ENCODE measurements around the gene ZNF722. TPM values are rescaled to one million over a fixed set of nuclear protein-coding genes. Genes with fewer than 3 reads are reported as not detected.
A peak's percentile ranks its signal among the peaks of the same experiment; 100 is the strongest.
"Not testable (repeated sequence)": the region's sequence is repeated elsewhere in the genome, so short reads cannot be mapped to it uniquely, and the experiment has no call there.

The ZNF722 gene
- total RNA-seq, result not detected
- long read RNA-seq, result 0 reads

DNA sequence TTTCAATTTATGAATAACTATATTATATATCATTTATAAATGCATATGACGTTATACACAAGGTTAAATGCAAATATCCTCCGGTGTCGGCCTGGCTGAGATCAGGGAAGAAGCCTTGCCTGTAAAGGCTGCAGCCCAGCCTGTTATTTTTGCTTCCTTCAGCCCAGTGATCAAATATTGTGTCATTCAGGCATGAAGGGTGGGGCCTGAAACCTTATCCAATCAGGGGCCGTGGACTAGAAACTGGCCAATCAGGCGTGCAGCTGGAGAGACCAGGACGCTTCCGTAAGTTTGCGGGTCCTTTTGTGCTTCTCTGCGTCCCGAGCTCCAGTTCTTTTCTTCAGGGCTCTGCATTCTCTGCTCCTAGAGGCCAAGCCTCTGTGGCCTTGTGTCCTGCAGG lies at the start of gene ZNF722:
ZNF722 (plus strand) TSS at position 301 of the 400 bp plus-strand sequence. CDS start 113 bp downstream, outside the sequence.
- ATAC-seq, result no peak
- intact Hi-C loops (cut with micrococcal nuclease), result no loop called here
- DNase-seq, result no peak

DNA sequence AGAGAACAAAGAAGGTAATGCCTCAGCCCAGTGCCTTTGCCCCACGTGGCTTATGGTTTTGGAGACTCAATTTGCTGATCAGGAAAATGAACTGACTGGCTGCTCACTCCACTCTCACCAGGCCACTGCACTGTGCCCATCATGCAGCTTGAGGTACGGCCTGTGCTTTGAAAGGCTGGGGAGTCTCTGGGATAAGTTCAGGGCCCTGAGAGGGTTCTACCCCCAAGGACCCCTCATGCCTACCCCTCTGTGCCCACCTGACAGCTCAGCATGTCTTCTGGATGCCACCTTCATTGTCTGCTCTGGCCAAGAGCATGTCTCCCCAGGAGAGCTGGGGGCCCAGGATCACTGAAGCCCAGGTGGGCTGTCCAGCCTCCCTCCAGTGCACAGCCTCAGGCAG lies 45.5 kb upstream of the ZNF722 start:
- ATAC-seq (no peak), DNase-seq (no peak)
- intact Hi-C loops (cut with micrococcal nuclease), result no loop called here

DNA sequence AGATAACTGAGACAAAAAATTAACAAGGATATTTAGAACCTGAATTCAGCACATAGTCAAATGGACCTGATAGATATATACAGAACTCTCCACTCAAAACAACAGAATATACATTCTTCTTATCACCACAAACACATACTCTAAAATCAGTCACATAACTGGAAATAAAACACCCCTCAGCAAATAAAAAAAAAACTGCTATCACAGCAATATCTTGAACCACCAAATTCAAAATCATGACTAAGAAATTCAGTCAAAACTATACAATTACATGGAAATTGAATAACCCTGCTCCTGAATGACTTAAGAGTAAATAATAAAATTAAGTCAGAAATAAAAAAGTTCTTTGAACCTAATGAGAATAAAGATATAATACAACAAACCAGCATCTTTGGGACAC lies 30.0 kb upstream of the ZNF722 start:
- intact Hi-C loops (cut with micrococcal nuclease), result no loop called here
- DNase-seq, result no peak
- no peak for ATAC-seq

DNA sequence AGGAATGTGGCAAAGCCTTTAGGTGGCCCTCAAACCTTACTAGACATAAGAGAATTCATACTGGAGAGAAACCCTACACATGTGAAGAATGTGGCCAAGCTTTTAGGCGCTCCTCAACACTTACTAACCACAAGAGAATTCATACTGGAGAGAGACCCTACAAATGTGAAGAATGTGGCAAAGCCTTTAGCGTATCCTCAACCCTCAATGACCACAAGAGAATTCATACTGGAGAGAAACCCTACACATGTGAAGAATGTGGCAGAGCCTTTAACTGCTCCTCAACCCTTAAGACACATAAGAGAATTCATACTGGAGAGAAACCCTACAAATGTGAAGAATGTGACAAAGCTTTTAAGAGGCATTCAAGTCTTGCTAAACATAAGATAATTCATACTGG lies 16.8 kb downstream of the ZNF722 start:
- intact Hi-C loops (cut with micrococcal nuclease); ATAC-seq: not testable (repeated sequence)

DNA sequence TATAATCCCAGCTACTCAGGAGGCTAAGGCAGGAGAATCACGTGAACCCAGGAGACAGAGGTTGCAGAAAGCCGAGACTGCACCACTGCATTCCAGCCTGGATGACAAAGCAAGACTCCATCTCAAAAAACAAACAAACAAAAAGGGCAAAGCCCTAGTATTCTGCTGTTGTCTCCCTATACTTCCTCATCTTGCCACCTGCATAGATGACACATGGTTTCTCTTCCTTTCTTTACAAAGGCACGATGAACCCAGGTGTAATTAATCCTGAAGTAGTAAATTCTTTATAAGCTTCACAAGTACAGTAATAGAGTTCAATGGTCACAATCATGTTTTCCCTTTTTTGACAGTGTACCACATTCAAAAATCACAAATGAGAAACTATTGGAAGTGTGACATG lies 36.7 kb downstream of the ZNF722 start:
- ATAC-seq (no peak), DNase-seq (no peak)
- intact Hi-C loops (cut with micrococcal nuclease), result no loop called here

More for the DNA sequence above, 16.8 kb downstream of the ZNF722 start:
- DNase-seq, result not testable (repeated sequence)

DNA sequence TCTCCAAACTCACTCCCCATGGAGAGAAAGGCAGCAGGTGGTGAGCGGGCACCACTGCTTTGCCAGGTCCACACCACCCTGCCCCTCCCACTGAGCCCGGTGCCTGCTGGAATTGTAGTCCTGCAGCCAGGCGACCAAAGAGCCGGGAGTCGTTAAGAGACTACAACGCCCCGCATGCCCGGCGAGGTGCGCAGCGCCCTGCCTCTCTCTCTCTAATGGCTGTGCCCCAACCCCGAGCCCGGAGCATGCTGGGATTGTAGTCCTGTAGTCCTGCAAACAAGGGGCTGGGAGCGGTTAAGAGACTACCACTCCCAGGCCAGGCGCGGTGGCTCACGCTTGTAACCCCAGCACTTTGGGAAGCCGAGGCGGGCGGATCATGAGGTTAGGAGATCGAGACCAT lies 38.4 kb downstream of the ZNF722 start:
- peak; percentile 53 for ATAC-seq
- DNase-seq, result no peak
- intact Hi-C loops (cut with micrococcal nuclease), result no loop called here

DNA sequence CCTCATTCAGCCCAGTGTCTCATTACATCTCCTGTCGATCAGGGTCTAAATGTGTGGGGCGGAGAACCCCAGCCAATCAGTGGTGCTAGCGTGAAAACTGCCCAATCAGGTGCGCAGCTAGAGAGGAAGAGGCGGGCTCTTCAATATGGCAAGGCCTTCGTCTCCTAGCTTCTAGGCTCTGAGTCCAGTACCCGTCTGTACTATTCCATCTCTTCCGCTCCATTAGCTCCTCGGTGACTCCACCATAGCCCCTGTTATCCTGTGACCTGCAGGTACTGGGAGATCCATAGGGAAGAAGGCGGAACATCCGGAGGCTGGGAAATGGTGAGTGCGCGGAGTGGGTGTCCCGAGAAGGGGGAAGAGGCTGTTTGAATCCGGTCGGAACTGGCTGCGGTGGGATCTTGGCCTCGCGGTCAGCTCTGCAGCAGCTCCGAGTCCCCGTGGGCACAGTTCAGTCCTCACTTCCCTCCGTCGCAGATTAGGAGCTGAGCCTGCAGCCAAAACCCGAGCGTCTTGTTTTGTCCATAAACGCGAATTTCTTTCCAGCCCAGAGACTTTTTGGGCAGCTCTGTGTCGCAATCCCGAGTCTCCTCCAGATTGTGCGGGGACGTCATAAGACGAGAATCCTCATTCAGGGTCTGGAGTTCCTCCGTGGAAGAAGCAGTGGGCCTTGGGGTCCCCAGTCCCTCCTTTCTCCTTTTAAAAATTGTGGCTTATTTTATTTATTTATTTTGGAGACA lies 46.8 kb downstream of the ZNF722 start, which contains the start of gene ZNF727:
ZNF727 (plus strand) TSS at position 134 of the 740 bp plus-strand sequence; CDS start at position 322, 188 bp downstream.
- ATAC-seq (peak; percentile 99), DNase-seq (peak; percentile 76)
- intact Hi-C loops (cut with micrococcal nuclease), result no loop called here

DNA sequence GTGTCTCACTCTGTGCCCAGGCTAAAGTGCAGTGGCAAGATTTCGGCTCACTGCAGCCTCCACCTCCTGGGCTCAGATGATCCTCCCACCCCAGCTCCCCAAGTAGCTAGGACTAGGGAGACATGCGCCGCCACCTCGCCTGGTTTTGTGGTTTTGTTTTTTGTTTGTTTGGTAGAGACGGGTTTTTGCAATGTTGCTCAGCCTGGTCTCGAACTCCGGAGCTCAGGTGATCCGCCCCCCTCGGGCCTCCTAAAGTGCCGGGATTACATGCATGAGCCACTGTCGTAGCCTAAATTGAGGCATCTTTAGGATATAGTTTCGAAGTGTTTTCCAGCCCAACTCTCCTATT lies 47.4 kb downstream of the ZNF722 start:
- peak; percentile 13 for ATAC-seq
- intact Hi-C loops (cut with micrococcal nuclease), result no loop called here
- no peak for DNase-seq

Other genes starting within 250 kb of the ZNF722 start
- 1.8 TPM for gene ZNF727, start 46.6 kb downstream of the ZNF722 start, total RNA-seq
- not detected for gene ZNF735, start 208.4 kb downstream of the ZNF722 start, total RNA-seq
- gene ZNF679, start 229.6 kb downstream of the ZNF722 start, total RNA-seq, result not detected